Tibial nerve (tissue), 4 donors: ENCODE results near the gene TMC3. TPM values are rescaled to one million over a fixed set of nuclear protein-coding genes. Genes with fewer than 3 reads are reported as not detected.
A peak's percentile ranks its signal among the peaks of the same experiment; 100 is the strongest.

Source experiments
- DNase-seq, 2 donors: peaks; one replicate each; pipeline ENCODE4 v3.0.0-alpha.2; 2019; ENCODE audit warnings: low spot score in 2 of 2
- H3K27ac ChIP-seq, 4 donors: fragments of 200-600 bp; sonication (generic) in 3 of 4; one replicate each; pipeline ENCODE4 v1.5.1; 2017 to 2019; ENCODE audit warnings: mild to moderate bottlenecking in 1 of 4
- H3K27me3 ChIP-seq, 2 donors: fragments of 200-600 bp; sonication (generic) in 1 of 2; one replicate each; pipeline versions ENCODE4 v1.5.1 to v1.6.0; 2017 to 2019
- H3K36me3 ChIP-seq, 3 donors: fragments of 200-600 bp; sonication (generic); one replicate each; pipeline ENCODE4 v1.5.1; 2018 to 2019
- H3K4me1 ChIP-seq, 4 donors: fragments of 200-600 bp; sonication (generic) in 3 of 4; one replicate each; pipeline ENCODE4 v1.5.1; 2017 to 2019
- H3K4me3 ChIP-seq, 4 donors: fragments of 200-600 bp; sonication (generic) in 3 of 4; one replicate each; pipeline ENCODE4 v1.5.1; 2017 to 2019; ENCODE audit warnings: mild to moderate bottlenecking in 1 of 4, moderate library complexity in 1 of 4
- H3K9me3 ChIP-seq, 4 donors: fragments of 200-600 bp; sonication (generic) in 3 of 4; one replicate each; pipeline ENCODE4 v1.5.1; 2017 to 2019
- CTCF ChIP-seq, 5 experiments: fragments of 200-600 bp in 3 of 5; fragments of 450-650 bp in 2 of 5; sonication (generic) in 3 of 5; IDR thresholded peaks; one replicate each; pipeline ENCODE4 v1.5.1; 2016 to 2019; ENCODE audit warnings: antibody characterized with exemption in 5 of 5, mild to moderate bottlenecking in 3 of 5, moderate library complexity in 2 of 5
- EP300 ChIP-seq, 2 donors: sonication (generic); formaldehyde crosslinking; IDR thresholded peaks; one replicate each; pipeline ENCODE4 v1.6.1; 2017; ENCODE audit warnings: antibody characterized with exemption in 2 of 2, mild to moderate bottlenecking in 1 of 2
- POLR2A ChIP-seq, 2 donors: fragments of 450-650 bp; IDR thresholded peaks; one replicate each; pipeline ENCODE4 v1.6.1; 2017; ENCODE audit warnings: antibody characterized with exemption in 2 of 2, mild to moderate bottlenecking in 2 of 2, moderate library complexity in 2 of 2
- WGBS, 2 donors: methylation state at CpG; one replicate each; pipeline ENCODE4 v1.1.5; 2018; 5-methylcytosine and 5-hydroxymethylcytosine counted together
- total RNA-seq, 4 donors: library from RNA; depleted of rRNA; stranded (reverse); fragments of >200 nt; gene quantifications; one replicate each; pipeline ENCODE4 v1.1.0, GENCODE V29; 2016

TMC3 gene
- total RNA-seq, 4 donors from 2014 or later = not detected

- DNase-seq = no peak
- Histone ChIP-seq H3K9me3 (no peaks in the 10 kb centered on the region), H3K4me1 (peaks cover 0 to 18% (median 5%) of the 10 kb centered on the region in 4 donors), H3K27me3 (no peaks in the 10 kb centered on the region), H3K36me3 (no peaks in the 10 kb centered on the region), H3K27ac (no peak overlapping the region), H3K4me3 (no peak overlapping the region)
- TF ChIP-seq POLR2A (IDR thresholded peaks at IDR 0.05) (no peak), CTCF (IDR thresholded peaks at IDR 0.05) (no peak), EP300 (IDR thresholded peaks at IDR 0.05) (no peak)
- 92 to 95% methylated on average over 26 to 31 of the region's 32 CpGs for WGBS, 2 donors
Measured at GRCh38 chr15:81413851-81414250, 39.8 kb upstream of the TMC3 start.

GRCh38 chr15:81411969-81412633, 38.1 kb upstream of the TMC3 start:
- 81 to 83% methylated on average over 5 of the region's 5 CpGs for WGBS, 2 donors
- H3K4me3 ChIP-seq = no peak overlapping the region
- H3K4me1 ChIP-seq = peaks cover 0 to 18% (median 5%) of the 10 kb centered on the region in 4 donors
- no peaks in the 10 kb centered on the region for H3K36me3 ChIP-seq
- no peak for DNase-seq
- H3K27me3 ChIP-seq = no peaks in the 10 kb centered on the region
- H3K9me3 ChIP-seq = no peaks in the 10 kb centered on the region
- no peak for TF ChIP-seq EP300 (IDR thresholded peaks at IDR 0.05)
- no peak for TF ChIP-seq POLR2A (IDR thresholded peaks at IDR 0.05)
- no peak for TF ChIP-seq CTCF (IDR thresholded peaks at IDR 0.05)
- H3K27ac ChIP-seq = no peak overlapping the region

GRCh38 chr15:81411051-81411450, 37.0 kb upstream of the TMC3 start:
- H3K9me3 ChIP-seq = no peaks in the 10 kb centered on the region
- no peak for DNase-seq
- 63 to 67% methylated on average over 2 of the region's 2 CpGs for whole genome bisulfite sequencing, 2 donors
- H3K36me3 ChIP-seq = no peaks in the 10 kb centered on the region
- peaks cover 0 to 18% (median 5%) of the 10 kb centered on the region in 4 donors for H3K4me1 ChIP-seq
- no peak overlapping the region for H3K4me3 ChIP-seq
- TF ChIP-seq POLR2A (IDR thresholded peaks at IDR 0.05) (no peak), EP300 (IDR thresholded peaks at IDR 0.05) (no peak), CTCF (IDR thresholded peaks at IDR 0.05) (no peak)
- H3K27ac ChIP-seq = peak overlapping the region in 1 of 4 donors; percentile 72
- no peaks in the 10 kb centered on the region for H3K27me3 ChIP-seq

GRCh38 chr15:81410318-81410753, 36.3 kb upstream of the TMC3 start:
- H3K9me3 ChIP-seq = no peaks in the 10 kb centered on the region
- no peak overlapping the region for H3K4me3 ChIP-seq
- DNase-seq = peak; percentile 61 to 82
- no peaks in the 10 kb centered on the region for H3K27me3 ChIP-seq
- 0 to 4% methylated on average over 4 of the region's 4 CpGs for WGBS, 2 donors
- no peaks in the 10 kb centered on the region for H3K36me3 ChIP-seq
- TF ChIP-seq EP300 (IDR thresholded peaks at IDR 0.05) = peak; percentile 79 to 93
- no peak for TF ChIP-seq POLR2A (IDR thresholded peaks at IDR 0.05)
- peak; percentile 32 to 72 (median 33) for TF ChIP-seq CTCF (IDR thresholded peaks at IDR 0.05)
- H3K4me1 ChIP-seq = peaks cover 0 to 18% (median 5%) of the 10 kb centered on the region in 4 donors
- H3K27ac ChIP-seq = peak overlapping the region in 1 of 4 donors; percentile 58

GRCh38 chr15:81407718-81408117, 33.7 kb upstream of the TMC3 start:
- no peaks in the 10 kb centered on the region for H3K36me3 ChIP-seq
- DNase-seq = no peak
- TF ChIP-seq EP300 (IDR thresholded peaks at IDR 0.05) = no peak
- no peak for TF ChIP-seq POLR2A (IDR thresholded peaks at IDR 0.05)
- no peak for TF ChIP-seq CTCF (IDR thresholded peaks at IDR 0.05)
- H3K27ac ChIP-seq = no peak overlapping the region
- H3K4me3 ChIP-seq = no peak overlapping the region
- peaks cover 0 to 18% (median 5%) of the 10 kb centered on the region in 4 donors for H3K4me1 ChIP-seq
- H3K27me3 ChIP-seq = no peaks in the 10 kb centered on the region
- WGBS, 2 donors = 72 to 73% methylated on average over 10 of the region's 10 CpGs
- no peaks in the 10 kb centered on the region for H3K9me3 ChIP-seq
